ENCODE measurements around the gene ZNF462. TPM values are rescaled to one million over a fixed set of nuclear protein-coding genes. Genes with fewer than 3 reads are reported as not detected.

The ZNF462 gene
- total RNA-seq, 2 experiments from 2014 or later: 0.37 to 0.89 TPM

DNA sequence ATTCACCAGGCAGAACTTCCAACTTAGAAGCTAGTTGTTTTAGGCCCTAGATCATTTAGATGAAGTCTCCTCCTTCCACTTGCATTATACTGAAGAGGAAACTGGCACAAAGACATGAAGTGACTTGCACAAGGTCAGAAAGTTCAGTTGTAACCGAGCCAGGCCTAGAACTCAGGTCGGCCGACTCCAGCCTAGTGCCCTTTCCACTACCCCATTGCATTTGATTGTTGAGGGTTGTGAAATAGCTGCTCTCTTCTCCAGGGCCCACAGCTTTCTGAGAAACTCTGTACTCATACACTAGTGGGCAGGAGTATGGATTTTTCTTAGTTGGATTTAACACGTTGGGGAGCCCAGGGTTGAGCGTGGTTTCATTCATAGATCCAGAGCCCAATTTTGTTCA, 5.6 kb downstream of the ZNF462 start:
- ChIA-PET POLR2A (no interaction called here), CTCF (interaction anchor here (1.2 kb wide), 1 partner anchor 11 kb away, joined by 3 read pairs; no protein-coding TSS in a partner anchor)
- no peak overlapping the region for H3K27ac Mint-ChIP-seq
- H3K9me3 Mint-ChIP-seq: no peaks in the 10 kb centered on the region
- DNase-seq: no peak
- H3K27me3 Mint-ChIP-seq: peaks cover 21% of the 10 kb centered on the region
- no peaks in the 10 kb centered on the region for H3K36me3 Mint-ChIP-seq (ENCODE audit: low read depth)
- H3K4me1 Mint-ChIP-seq: peaks cover 4% of the 10 kb centered on the region
- H3K4me3 Mint-ChIP-seq: no peak overlapping the region

DNA sequence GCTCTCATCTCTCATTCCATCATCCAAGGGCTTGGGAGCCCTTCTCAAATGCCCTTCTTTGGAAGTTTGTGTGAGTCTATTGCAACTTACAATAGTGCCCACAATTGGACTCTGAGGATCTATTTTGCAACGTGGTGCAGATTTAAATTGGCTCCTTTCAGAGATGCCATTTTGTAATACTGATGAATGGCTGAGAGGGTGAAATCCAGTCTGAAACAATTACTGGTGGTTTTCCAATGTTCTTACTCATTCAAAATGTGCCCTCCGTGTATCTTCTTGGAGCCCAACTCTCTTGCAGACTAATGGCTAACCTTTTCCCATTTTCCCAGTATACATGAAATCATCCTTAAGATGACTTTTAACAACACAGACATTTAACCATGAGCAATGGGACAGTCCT, 6.1 kb downstream of the ZNF462 start:
- no peaks in the 10 kb centered on the region for H3K9me3 Mint-ChIP-seq
- ChIA-PET CTCF (interaction anchor here (1.2 kb wide), 1 partner anchor 10 kb away, joined by 3 read pairs; no protein-coding TSS in a partner anchor), POLR2A (no interaction called here)
- H3K27me3 Mint-ChIP-seq: peaks cover 18% of the 10 kb centered on the region
- no peak overlapping the region for H3K27ac Mint-ChIP-seq
- H3K4me1 Mint-ChIP-seq: peaks cover 3% of the 10 kb centered on the region
- no peak overlapping the region for H3K4me3 Mint-ChIP-seq
- no peaks in the 10 kb centered on the region for H3K36me3 Mint-ChIP-seq (ENCODE audit: low read depth)
- DNase-seq: no peak

DNA sequence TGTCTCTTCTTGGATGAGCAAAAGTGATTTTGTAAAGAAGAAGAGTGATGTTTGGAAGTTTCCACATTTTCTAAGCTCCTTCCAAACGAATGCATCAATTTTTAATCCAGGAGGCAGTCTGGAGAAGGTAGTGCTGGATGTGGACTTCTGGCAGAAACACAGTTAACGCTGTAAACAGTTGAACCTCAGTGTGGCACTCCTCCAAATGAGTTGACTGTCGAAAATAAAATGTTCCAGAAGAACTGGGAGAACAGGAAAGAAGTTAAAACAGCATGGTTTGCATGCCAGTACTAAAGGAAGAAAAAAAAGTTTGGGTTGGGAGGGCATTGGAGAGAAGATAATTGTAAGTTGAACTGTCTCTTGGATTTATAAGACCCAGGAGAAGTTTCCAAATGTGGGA, 6.5 kb downstream of the ZNF462 start:
- peaks cover 2% of the 10 kb centered on the region for H3K4me1 Mint-ChIP-seq
- ChIA-PET POLR2A (no interaction called here), CTCF (no interaction called here)
- H3K27me3 Mint-ChIP-seq: peaks cover 14% of the 10 kb centered on the region
- no peak for DNase-seq
- H3K9me3 Mint-ChIP-seq: no peaks in the 10 kb centered on the region
- H3K4me3 Mint-ChIP-seq: no peak overlapping the region
- H3K27ac Mint-ChIP-seq: no peak overlapping the region
- H3K36me3 Mint-ChIP-seq (ENCODE audit: low read depth): no peaks in the 10 kb centered on the region

DNA sequence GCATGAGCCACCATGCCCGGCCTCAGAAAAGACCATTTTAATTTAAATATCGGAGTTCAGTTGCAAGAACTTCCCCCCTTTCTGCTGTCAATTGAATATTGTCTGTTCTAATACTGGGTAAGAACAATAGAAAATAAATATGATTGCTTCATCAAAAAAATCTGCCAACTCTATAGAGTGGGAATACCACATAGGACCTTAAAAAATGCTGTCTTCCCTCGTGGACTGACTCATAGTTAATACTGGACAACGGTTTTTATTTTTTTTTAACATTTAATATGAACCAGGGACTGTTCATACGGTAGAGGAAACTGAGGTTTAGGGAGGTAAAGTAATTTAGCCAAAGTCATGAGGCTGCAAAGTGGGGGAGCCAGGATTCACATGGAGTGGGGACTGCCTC, 9.7 kb downstream of the ZNF462 start:
- H3K4me1 Mint-ChIP-seq: no peaks in the 10 kb centered on the region
- DNase-seq: no peak
- no peak overlapping the region for H3K4me3 Mint-ChIP-seq
- POLR2A ChIA-PET: no interaction called here
- H3K9me3 Mint-ChIP-seq: no peaks in the 10 kb centered on the region
- CTCF ChIA-PET: no interaction called here
- H3K36me3 Mint-ChIP-seq (ENCODE audit: low read depth): no peaks in the 10 kb centered on the region
- H3K27ac Mint-ChIP-seq: no peak overlapping the region
- H3K27me3 Mint-ChIP-seq: no peaks in the 10 kb centered on the region

DNA sequence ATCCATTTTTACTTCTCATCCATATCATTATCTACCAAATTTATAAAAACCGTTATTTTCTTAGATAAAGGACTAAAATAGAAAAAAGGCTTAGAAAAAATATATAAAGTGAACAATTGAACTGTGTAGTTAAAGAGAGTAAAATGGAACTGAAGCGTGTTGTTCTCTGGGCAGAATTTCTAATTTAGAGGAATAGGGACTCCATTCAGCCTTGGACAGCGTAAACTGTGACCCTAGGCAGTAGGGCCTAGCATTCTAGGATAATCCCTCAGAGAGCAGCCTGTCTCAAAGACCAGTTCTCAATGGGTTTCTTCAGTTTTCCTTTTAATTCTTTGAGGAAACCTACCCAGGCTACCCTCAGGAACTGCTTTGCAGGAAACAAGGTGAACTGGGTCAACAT, 11.1 kb downstream of the ZNF462 start:
- no peak for DNase-seq
- POLR2A ChIA-PET: no interaction called here
- no peaks in the 10 kb centered on the region for H3K4me1 Mint-ChIP-seq
- no peak overlapping the region for H3K27ac Mint-ChIP-seq
- H3K27me3 Mint-ChIP-seq: no peaks in the 10 kb centered on the region
- H3K4me3 Mint-ChIP-seq: no peak overlapping the region
- H3K9me3 Mint-ChIP-seq: no peaks in the 10 kb centered on the region
- no peaks in the 10 kb centered on the region for H3K36me3 Mint-ChIP-seq (ENCODE audit: low read depth)
- CTCF ChIA-PET: no interaction called here

DNA sequence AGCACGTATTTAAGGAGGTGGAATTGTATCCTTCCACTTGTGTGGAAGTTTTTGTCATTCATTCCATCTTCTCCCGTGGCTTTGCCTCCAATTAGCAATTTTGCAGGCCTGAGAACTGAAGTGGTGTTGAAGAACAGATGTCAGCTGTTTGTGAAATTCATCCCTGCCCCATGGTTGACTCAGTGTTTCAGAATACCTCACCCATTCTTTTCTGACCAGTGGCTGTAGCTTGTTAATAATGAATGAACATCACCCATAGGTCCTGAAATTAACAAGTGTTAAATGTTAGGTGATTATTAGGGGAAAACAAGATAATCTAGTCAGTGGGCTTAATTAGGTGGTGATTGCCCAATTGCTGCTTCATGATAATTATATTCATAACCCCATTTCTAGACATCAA, 11.7 kb downstream of the ZNF462 start:
- Mint-ChIP-seq H3K27ac (no peak overlapping the region), H3K36me3 (ENCODE audit: low read depth) (no peaks in the 10 kb centered on the region), H3K27me3 (no peaks in the 10 kb centered on the region), H3K4me1 (no peaks in the 10 kb centered on the region), H3K9me3 (no peaks in the 10 kb centered on the region), H3K4me3 (no peak overlapping the region)
- CTCF ChIA-PET: no interaction called here
- POLR2A ChIA-PET: no interaction called here
- DNase-seq: no peak

DNA sequence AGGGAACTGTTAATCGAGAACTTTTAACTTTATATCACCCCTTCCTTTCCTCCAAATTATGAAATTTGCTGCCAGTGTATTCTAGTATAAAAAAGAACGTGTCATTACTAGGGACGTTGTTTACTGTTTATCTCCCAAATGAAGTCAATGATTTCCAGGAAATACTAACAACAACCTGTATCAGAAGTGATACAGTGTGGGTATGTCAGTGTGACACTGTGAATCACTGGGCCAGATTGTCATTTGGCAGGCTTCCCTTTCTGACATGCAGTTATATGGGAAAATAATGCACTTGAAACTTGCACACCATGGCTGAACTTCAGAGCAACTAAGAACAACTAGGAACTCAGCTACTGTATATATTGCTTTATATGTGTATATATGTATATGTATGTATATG, 12.6 kb downstream of the ZNF462 start:
- Mint-ChIP-seq H3K4me3 (no peak overlapping the region), H3K27ac (no peak overlapping the region), H3K27me3 (no peaks in the 10 kb centered on the region), H3K9me3 (no peaks in the 10 kb centered on the region), H3K4me1 (no peaks in the 10 kb centered on the region), H3K36me3 (ENCODE audit: low read depth) (no peaks in the 10 kb centered on the region)
- CTCF ChIA-PET: no interaction called here
- POLR2A ChIA-PET: no interaction called here
- DNase-seq: no peak

DNA sequence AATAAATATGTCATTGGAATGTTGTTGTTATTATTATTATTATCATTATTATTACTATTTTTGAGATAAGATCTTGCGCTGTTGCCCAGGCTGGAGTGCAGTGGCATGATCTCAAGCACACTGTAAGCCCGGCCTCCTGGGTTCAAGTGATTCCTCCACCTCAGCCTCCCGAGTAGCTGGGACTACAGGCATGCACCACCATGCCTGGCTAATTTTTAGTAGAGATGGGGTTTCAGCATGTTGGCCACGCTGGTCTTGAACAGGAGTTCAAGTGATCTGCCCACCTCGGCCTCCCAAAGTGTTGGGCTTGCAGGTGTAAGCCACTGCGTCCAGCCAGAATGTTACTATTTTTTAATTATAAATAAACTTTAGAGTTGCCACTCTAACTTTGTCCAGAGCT, 14.4 kb downstream of the ZNF462 start:
- no peak for DNase-seq
- Mint-ChIP-seq H3K4me3 (no peak overlapping the region), H3K36me3 (ENCODE audit: low read depth) (no peaks in the 10 kb centered on the region), H3K9me3 (no peaks in the 10 kb centered on the region), H3K27ac (no peak overlapping the region), H3K4me1 (no peaks in the 10 kb centered on the region), H3K27me3 (no peaks in the 10 kb centered on the region)
- CTCF ChIA-PET: interaction anchor here (0.6 kb wide), 1 partner anchor 809 kb away, joined by 5 read pairs; no protein-coding TSS in a partner anchor
- POLR2A ChIA-PET: no interaction called here

DNA sequence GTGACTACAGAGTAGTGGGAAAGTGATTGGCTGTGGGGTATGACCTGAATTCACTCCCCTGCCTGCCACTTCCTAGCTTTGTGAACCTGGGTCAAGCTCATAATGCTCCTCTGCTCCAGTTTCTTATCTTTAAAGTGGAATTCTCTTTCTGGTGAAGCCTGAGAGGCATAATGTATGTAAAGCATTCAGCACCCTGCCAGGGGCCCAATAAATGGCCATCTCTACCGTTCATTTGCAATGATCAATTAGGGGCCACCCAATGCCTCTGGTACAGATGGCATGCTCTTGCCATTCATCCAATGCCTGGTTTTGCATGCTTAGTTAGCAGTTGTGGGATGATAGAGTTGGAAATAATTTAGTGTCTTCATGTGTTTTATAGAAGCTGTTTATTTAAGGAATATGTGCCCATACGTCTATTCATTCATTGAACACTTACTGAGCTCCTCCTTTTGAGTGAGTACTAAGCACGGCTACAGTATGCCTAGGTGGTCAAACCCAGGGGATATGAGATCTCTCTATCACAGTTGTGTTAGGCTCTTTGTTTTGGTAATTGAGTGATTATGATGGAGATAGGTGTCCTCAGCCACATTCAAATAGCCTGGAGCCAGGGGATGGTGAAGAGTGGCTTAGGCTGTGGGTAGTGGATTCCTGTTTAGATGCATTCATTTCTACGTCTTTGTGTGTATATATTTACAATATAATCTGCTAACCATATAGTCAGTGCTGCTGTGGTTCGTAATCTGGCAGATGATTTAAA, 15.3 kb downstream of the ZNF462 start:
- no peaks in the 10 kb centered on the region for H3K36me3 Mint-ChIP-seq (ENCODE audit: low read depth)

DNA sequence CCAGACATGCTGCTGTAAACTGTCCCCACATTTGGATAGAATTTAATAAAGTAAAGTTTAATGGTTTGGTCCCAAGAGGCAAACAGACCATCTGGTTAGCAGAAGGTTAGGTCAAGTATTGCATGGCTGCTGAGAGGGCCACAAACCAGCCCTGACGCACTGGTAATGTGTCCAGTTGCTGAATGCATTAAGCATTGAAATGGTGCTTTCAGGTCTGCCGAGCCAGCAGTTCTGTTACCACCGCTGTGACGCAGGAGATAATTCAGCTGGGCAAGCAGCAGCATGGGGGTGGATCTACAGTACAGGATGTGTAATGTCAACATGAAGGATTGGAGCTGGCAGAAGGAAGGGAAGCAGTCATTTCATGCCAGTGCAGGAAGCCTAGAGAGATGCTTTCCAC, 16.0 kb downstream of the ZNF462 start:
- no peak overlapping the region for H3K27ac Mint-ChIP-seq
- DNase-seq: no peak
- H3K4me3 Mint-ChIP-seq: no peak overlapping the region
- CTCF ChIA-PET: interaction anchor here (1.0 kb wide), 1 partner anchor 11 kb away, joined by 3 read pairs; no protein-coding TSS in a partner anchor
- H3K27me3 Mint-ChIP-seq: no peaks in the 10 kb centered on the region
- POLR2A ChIA-PET: no interaction called here
- no peaks in the 10 kb centered on the region for H3K4me1 Mint-ChIP-seq
- no peaks in the 10 kb centered on the region for H3K36me3 Mint-ChIP-seq (ENCODE audit: low read depth)
- no peaks in the 10 kb centered on the region for H3K9me3 Mint-ChIP-seq

More for the DNA sequence above, 15.3 kb downstream of the ZNF462 start:
- no peaks in the 10 kb centered on the region for H3K9me3 Mint-ChIP-seq
- DNase-seq: no peak
- no peaks in the 10 kb centered on the region for H3K27me3 Mint-ChIP-seq
- no peak overlapping the region for H3K27ac Mint-ChIP-seq
- POLR2A ChIA-PET: no interaction called here
- H3K4me3 Mint-ChIP-seq: no peak overlapping the region
- no peaks in the 10 kb centered on the region for H3K4me1 Mint-ChIP-seq
- CTCF ChIA-PET: no interaction called here

DNA sequence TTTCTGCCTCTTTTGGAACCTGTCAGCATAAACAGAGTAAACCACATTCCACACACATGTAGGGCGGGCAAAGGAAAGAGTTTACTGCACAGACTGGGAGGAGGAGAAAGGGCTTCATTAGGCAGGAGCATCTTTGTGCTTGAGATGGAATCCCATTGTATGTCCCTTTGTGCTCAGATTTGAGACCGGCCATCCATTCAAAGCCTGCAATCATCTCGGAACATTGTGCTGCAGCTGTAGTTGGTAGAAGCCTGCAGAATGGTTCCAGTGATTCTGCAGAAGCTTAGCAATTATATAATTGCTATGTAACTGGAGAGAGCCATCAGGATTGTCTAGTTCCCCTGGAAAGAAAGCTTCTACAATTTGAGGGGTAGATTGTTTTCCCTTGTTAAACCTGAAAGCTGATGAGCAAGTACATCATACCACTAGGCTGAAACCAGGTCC, 16.5 kb downstream of the ZNF462 start:
- Mint-ChIP-seq H3K9me3 (no peaks in the 10 kb centered on the region), H3K4me3 (no peak overlapping the region), H3K4me1 (no peaks in the 10 kb centered on the region), H3K36me3 (ENCODE audit: low read depth) (no peaks in the 10 kb centered on the region), H3K27ac (no peak overlapping the region), H3K27me3 (no peaks in the 10 kb centered on the region)
- CTCF ChIA-PET: interaction anchor here (1.0 kb wide), 1 partner anchor 11 kb away, joined by 3 read pairs; no protein-coding TSS in a partner anchor
- POLR2A ChIA-PET: no interaction called here
- no peak for DNase-seq

DNA sequence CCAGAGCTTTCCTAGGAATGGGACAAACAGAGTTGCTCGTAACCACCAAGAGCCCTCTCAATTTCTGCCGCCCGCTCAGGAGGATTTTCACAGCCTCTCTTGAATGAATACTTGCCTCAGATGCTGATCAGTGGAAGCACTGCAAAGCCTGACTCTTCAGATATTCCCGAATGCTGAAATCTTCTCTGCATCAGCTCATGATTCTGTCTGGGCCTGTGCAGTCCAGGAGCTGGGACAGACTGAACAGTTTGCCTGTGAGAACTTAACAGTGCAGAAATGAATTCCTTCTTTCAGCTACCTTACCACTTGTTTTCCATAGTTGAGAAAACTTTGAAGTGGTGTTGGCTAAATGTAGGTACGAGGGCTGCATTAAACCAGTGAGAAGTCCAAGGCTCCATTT, 17.1 kb downstream of the ZNF462 start:
- POLR2A ChIA-PET: no interaction called here
- no peak for DNase-seq
- CTCF ChIA-PET: no interaction called here
- Mint-ChIP-seq H3K4me1 (no peaks in the 10 kb centered on the region), H3K9me3 (no peaks in the 10 kb centered on the region), H3K4me3 (no peak overlapping the region), H3K27me3 (no peaks in the 10 kb centered on the region), H3K36me3 (ENCODE audit: low read depth) (no peaks in the 10 kb centered on the region), H3K27ac (no peak overlapping the region)

DNA sequence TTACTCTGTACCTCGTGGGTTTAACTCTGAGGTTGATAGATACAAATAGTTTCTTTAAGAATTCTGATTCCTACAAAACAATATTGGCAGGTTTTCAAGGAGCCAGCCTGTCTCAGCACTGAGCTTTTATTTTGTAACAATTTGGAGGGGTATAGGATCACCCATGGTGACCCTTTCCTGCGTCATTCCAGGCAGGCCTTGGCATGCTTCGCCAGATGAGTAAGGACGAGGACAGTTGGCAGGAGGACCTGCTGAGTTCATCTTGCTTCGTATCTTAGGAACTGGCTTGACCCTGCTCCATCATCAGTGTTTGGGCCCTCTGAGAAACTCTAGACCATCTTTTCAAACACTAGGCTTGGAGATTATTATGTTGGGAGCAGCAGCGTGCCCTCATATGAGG, 17.9 kb downstream of the ZNF462 start:
- Mint-ChIP-seq H3K27me3 (no peaks in the 10 kb centered on the region), H3K4me1 (no peaks in the 10 kb centered on the region), H3K27ac (no peak overlapping the region), H3K9me3 (no peaks in the 10 kb centered on the region), H3K4me3 (no peak overlapping the region), H3K36me3 (ENCODE audit: low read depth) (no peaks in the 10 kb centered on the region)
- CTCF ChIA-PET: no interaction called here
- POLR2A ChIA-PET: no interaction called here
- DNase-seq: no peak

DNA sequence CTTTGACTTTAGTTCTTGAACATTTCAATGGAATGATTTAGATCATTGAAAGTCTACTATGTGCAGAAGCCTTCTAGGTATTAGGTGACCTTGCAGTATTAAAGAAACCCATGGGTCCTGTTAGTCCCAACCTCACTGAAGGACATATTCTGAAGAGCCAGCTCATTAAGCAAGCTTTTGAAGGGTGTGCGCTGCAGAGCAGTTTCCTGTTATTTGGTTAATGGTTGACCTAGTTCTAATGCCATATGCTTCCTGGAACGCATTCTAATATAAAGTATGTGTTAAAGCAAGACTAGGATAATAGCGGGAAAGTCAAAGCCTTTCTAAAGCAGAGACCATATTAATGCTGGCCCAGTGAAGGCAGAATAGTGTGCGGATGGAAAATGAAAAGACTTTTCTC, 20.1 kb downstream of the ZNF462 start:
- no peak for DNase-seq
- Mint-ChIP-seq H3K36me3 (ENCODE audit: low read depth) (no peaks in the 10 kb centered on the region), H3K4me3 (no peak overlapping the region), H3K27me3 (no peaks in the 10 kb centered on the region), H3K9me3 (no peaks in the 10 kb centered on the region), H3K27ac (no peak overlapping the region), H3K4me1 (no peaks in the 10 kb centered on the region)
- ChIA-PET CTCF (no interaction called here), POLR2A (no interaction called here)

Measured in activated CD4-positive, alpha-beta T cell treated with anti-CD3 and anti-CD28 coated beads, Interleukin-2, amount 10 ng/mL, durations not matched to agents 7 days and 5 days (primary cell).